PC-3 (cell line): Measurements from ENCODE around the gene ITM2C. TPM values are rescaled to one million over a fixed set of nuclear protein-coding genes. Genes with fewer than 3 reads are reported as not detected.

Source experiments
- ATAC-seq: fragments of 200-7000 bp; cut with Tn5 transposase; 2 replicates; pipeline ENCODE4 v1.9.1; 2020; ENCODE audit warnings: mild to moderate bottlenecking, moderate library complexity
- BruUV-seq: library from RNA; stranded (reverse); fragments of 400-500 nt; replicated peaks from 2 replicates; lab custom pipeline; 2021; lab: Mats Ljungman, UMichigan
- CTCF ChIA-PET: fragments of 300-600 bp; sonication (Branson Sonifier 250); formaldehyde crosslinking; loops from one replicate; lab custom pipeline; 2022; ENCODE audit warnings: antibody characterized with exemption; lab: Charles Lee
- POLR2A ChIA-PET: fragments of 300-600 bp; sonication (Branson Sonifier 250); formaldehyde crosslinking; loops from one replicate; lab custom pipeline; 2022; ENCODE audit warnings: antibody characterized with exemption; ENCODE audit not compliant: unreplicated experiment; lab: Charles Lee
- DNase-seq: peaks from one replicate; pipeline ENCODE4 v3.0.0-alpha.2; 2015
- H2AFZ ChIP-seq: fragments of 300-600 bp; sonication (generic); 2 replicates; pipeline ENCODE4 v1.6.0; 2016; ENCODE audit warnings: antibody characterized with exemption, low read length
- H3F3A ChIP-seq: fragments of 300-600 bp; sonication (generic); one replicate; pipeline ENCODE4 v1.6.0; 2017; ENCODE audit warnings: antibody characterized with exemption, low read length, control low read depth, mild to moderate bottlenecking; ENCODE audit not compliant: unreplicated experiment
- H3K27ac ChIP-seq: fragments of 300-600 bp; sonication (generic); 2 replicates; pipeline ENCODE4 v1.5.1; 2016; ENCODE audit warnings: mild to moderate bottlenecking, low read length
- H3K27me3 ChIP-seq: fragments of 300-600 bp; sonication (generic); 2 replicates; pipeline ENCODE4 v1.6.1; 2016; ENCODE audit warnings: low read length, mixed read lengths
- H3K36me3 ChIP-seq: fragments of 300-600 bp; sonication (generic); 2 replicates; pipeline ENCODE4 v1.6.1; 2016; ENCODE audit warnings: low read depth, mixed run types, low read length, mixed read lengths
- H3K4me1 ChIP-seq: fragments of 300-600 bp; sonication (generic); 2 replicates; pipeline ENCODE4 v1.5.1; 2016; ENCODE audit warnings: low read length; ENCODE audit not compliant: insufficient read depth
- H3K4me2 ChIP-seq: fragments of 300-600 bp; sonication (generic); 2 replicates; pipeline ENCODE4 v1.6.0; 2016; ENCODE audit warnings: low read length
- H3K4me3 ChIP-seq: fragments of 300-600 bp; sonication (generic); 2 replicates; pipeline ENCODE4 v1.5.1; 2016; ENCODE audit warnings: mild to moderate bottlenecking, low read length, mixed read lengths
- H3K79me2 ChIP-seq: fragments of 300-600 bp; sonication (generic); 2 replicates; pipeline ENCODE4 v1.6.1; 2017; ENCODE audit warnings: low read length, mixed read lengths
- H3K9ac ChIP-seq: fragments of 300-600 bp; sonication (generic); 2 replicates; pipeline ENCODE4 v1.6.0; 2016; ENCODE audit warnings: mild to moderate bottlenecking, low read length
- H3K9me2 ChIP-seq: fragments of 300-600 bp; sonication (generic); replicated peaks from 2 replicates; pipeline ENCODE4 v1.6.1; 2016; ENCODE audit warnings: mixed run types, low read length, mixed read lengths
- H3K9me3 ChIP-seq: fragments of 300-600 bp; sonication (generic); 2 replicates; pipeline ENCODE4 v1.6.1; 2016; ENCODE audit warnings: low read length, mixed read lengths
- H4K20me1 ChIP-seq: fragments of 300-600 bp; sonication (generic); 2 replicates; pipeline ENCODE4 v1.6.1; 2016; ENCODE audit warnings: low read length, mixed read lengths
- EZH2 ChIP-seq: fragments of 300-600 bp; sonication (generic); IDR thresholded peaks from one replicate; pipeline ENCODE4 v1.6.1; 2017; ENCODE audit warnings: antibody characterized with exemption, mild to moderate bottlenecking, low read length; ENCODE audit not compliant: unreplicated experiment
- EZH2phosphoT487 ChIP-seq: fragments of 300-600 bp; sonication (generic); IDR thresholded peaks from 2 replicates; pipeline ENCODE4 v1.6.1; 2018; ENCODE audit warnings: mild to moderate bottlenecking, antibody characterized with exemption, low read length, borderline replicate concordance
- intact Hi-C: fragments of 100-400 bp; cut with micrococcal nuclease; formaldehyde crosslinking; loops from 2 replicates; pipeline ENCODE4 v1.9.0; 2023
- total RNA-seq: library from RNA; depleted of rRNA; stranded (reverse); fragments of >200 nt; gene quantifications from 2 replicates; pipeline ENCODE4 v1.2.3, GENCODE V29; 2014
- TF ChIP-seq, protein P1 (sequence below): fragments of 300-600 bp; sonication (generic); conservative IDR thresholded peaks from 2 replicates; pipeline ENCODE4 v1.5.1; 2017; ENCODE audit warnings: antibody characterized with exemption, low read depth, mild to moderate bottlenecking, low read length

ITM2C gene
- total RNA-seq, 1 experiment from 2014 or later: 111 TPM

- Histone ChIP-seq H4K20me1 (no peaks in the 10 kb centered on the region; the same call in 1 of the 2 replicates), H2AFZ (no peak overlapping the region), H3K4me2 (peak overlapping the region; percentile 88; the same call in 1 of the 2 replicates), H3K36me3 (no peaks in the 10 kb centered on the region), H3K27ac (no peak overlapping the region), H3K4me1 (peaks cover 12% of the 10 kb centered on the region), H3K27me3 (no peaks in the 10 kb centered on the region), H3K9ac (no peak overlapping the region), H3K9me3 (peaks cover 8% of the 10 kb centered on the region; the same call in 1 of the 2 replicates), H3K4me3 (no peak overlapping the region; the same call in 1 of the 2 replicates), H3F3A (no peaks in the 10 kb centered on the region), H3K79me2 (no peaks in the 10 kb centered on the region), H3K9me2 (no peaks in the 10 kb centered on the region)
- ChIA-PET POLR2A (no interaction called here), CTCF (no interaction called here)
- no TSS peak for BruUV-seq
- TF ChIP-seq EZH2phosphoT487: no peak
- no peak for TF ChIP-seq EZH2
- TF ChIP-seq, protein P1, sequence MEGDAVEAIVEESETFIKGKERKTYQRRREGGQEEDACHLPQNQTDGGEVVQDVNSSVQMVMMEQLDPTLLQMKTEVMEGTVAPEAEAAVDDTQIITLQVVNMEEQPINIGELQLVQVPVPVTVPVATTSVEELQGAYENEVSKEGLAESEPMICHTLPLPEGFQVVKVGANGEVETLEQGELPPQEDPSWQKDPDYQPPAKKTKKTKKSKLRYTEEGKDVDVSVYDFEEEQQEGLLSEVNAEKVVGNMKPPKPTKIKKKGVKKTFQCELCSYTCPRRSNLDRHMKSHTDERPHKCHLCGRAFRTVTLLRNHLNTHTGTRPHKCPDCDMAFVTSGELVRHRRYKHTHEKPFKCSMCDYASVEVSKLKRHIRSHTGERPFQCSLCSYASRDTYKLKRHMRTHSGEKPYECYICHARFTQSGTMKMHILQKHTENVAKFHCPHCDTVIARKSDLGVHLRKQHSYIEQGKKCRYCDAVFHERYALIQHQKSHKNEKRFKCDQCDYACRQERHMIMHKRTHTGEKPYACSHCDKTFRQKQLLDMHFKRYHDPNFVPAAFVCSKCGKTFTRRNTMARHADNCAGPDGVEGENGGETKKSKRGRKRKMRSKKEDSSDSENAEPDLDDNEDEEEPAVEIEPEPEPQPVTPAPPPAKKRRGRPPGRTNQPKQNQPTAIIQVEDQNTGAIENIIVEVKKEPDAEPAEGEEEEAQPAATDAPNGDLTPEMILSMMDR: no peak
- DNase-seq (no peak), ATAC-seq (no peak)
- intact Hi-C loops: no loop called here
Measured at GRCh38 chr2:230863442-230864121, 1.2 kb upstream of the ITM2C start.

DNA sequence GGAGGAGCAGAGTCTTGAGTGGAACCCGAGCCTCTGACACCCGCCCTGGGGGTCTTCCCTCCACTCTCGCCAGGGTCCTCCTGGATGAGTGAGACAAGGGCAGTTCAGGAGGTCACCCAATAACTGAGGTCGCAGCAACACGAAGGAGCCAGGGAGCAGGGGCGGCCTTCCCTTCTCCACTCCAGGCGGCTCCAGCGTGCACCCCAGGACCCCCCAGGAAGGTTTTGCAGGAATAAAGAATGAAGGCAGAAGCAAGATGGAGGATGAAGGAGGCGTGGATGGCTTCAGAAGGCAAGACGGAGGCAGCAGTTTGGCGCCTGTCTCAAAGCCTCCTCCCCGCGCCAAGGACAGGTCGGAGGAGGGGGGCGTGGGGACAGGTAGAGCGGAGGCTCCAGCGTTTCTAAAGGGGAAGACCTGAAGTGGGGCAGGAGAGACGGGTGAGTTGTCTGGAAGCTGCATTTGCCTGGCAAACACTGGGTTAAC lies 579 bp upstream of the ITM2C start:
- BruUV-seq: no TSS peak
- Histone ChIP-seq H4K20me1 (no peaks in the 10 kb centered on the region; the same call in 1 of the 2 replicates), H3K27me3 (no peaks in the 10 kb centered on the region), H2AFZ (peak overlapping the region; percentile 96), H3K4me2 (peak overlapping the region; percentile 88), H3K4me3 (peak overlapping the region; percentile 97), H3K9me3 (0 out of 2 replicates have a peak, but pooled peaks cover 2% of the 10 kb centered on the region), H3K36me3 (no peaks in the 10 kb centered on the region), H3F3A (no peaks in the 10 kb centered on the region), H3K4me1 (peaks cover 12% of the 10 kb centered on the region), H3K79me2 (no peaks in the 10 kb centered on the region), H3K9me2 (no peaks in the 10 kb centered on the region), H3K27ac (no peak overlapping the region), H3K9ac (no peak overlapping the region)
- ChIA-PET POLR2A (interaction anchor here (0.5 kb wide), 1 partner anchor 600 kb away, joined by 4 read pairs; the partner anchor contains the start of gene NCL), CTCF (interaction anchor here (1.0 kb wide), 1 partner anchor 40 kb away, joined by 3 read pairs; no protein-coding TSS in a partner anchor)
- DNase-seq: no peak
- intact Hi-C loops: no loop called here
- ATAC-seq: no peak
- TF ChIP-seq EZH2phosphoT487 (no peak), EZH2 (no peak)
- TF ChIP-seq, protein P1: no peak

GRCh38 chr2:230865307-230865765 lies 594 bp downstream of the ITM2C start:
- no TSS peak for BruUV-seq
- Histone ChIP-seq H3K9me3 (no peaks in the 10 kb centered on the region), H2AFZ (peak overlapping the region; percentile 96), H3K36me3 (no peaks in the 10 kb centered on the region), H3K27me3 (no peaks in the 10 kb centered on the region), H3F3A (no peaks in the 10 kb centered on the region), H3K4me2 (peak overlapping the region; percentile 99), H3K9me2 (no peaks in the 10 kb centered on the region), H3K79me2 (no peaks in the 10 kb centered on the region), H3K4me1 (peaks cover 12% of the 10 kb centered on the region), H3K9ac (peak overlapping the region; percentile 75), H3K27ac (no peak overlapping the region), H3K4me3 (peak overlapping the region; percentile 97), H4K20me1 (no peaks in the 10 kb centered on the region; the same call in 1 of the 2 replicates)
- no peak for ATAC-seq
- no peak for TF ChIP-seq EZH2phosphoT487
- intact Hi-C loops: no loop called here
- no peak for DNase-seq
- ChIA-PET CTCF (interaction anchor here (1.0 kb wide), 1 partner anchor 41 kb away, joined by 3 read pairs; no protein-coding TSS in a partner anchor), POLR2A (no interaction called here)
